Activated naive CD8-positive, alpha-beta T cell treated with anti-CD3 and anti-CD28 coated beads for 36 hours (primary cell): ENCODE data around the gene IRF7. TPM values are rescaled to one million over a fixed set of nuclear protein-coding genes. Genes with fewer than 3 reads are reported as not detected.
A peak's percentile ranks its signal among the peaks of the same experiment; 100 is the strongest.
"Not testable (repeated sequence)": the region's sequence is repeated elsewhere in the genome, so short reads cannot be mapped to it uniquely, and the experiment has no call there.

Experiments
- DNase-seq: peaks from one replicate; pipeline ENCODE4 v3.0.0; 2021
- H3K27ac Mint-ChIP-seq: one replicate; pipeline ENCODE4 v1.8.0; 2022; ENCODE audit warnings: mild to moderate bottlenecking, moderate library complexity, mixed read lengths
- H3K27me3 Mint-ChIP-seq: one replicate; pipeline ENCODE4 v1.8.0; 2022; ENCODE audit warnings: mild to moderate bottlenecking, mixed read lengths
- H3K36me3 Mint-ChIP-seq: one replicate; pipeline ENCODE4 v1.8.0; 2021; ENCODE audit warnings: mild to moderate bottlenecking, mixed read lengths
- H3K4me1 Mint-ChIP-seq: one replicate; pipeline ENCODE4 v1.8.0; 2021; ENCODE audit warnings: mixed read lengths
- H3K4me3 Mint-ChIP-seq: one replicate; pipeline ENCODE4 v1.8.0; 2022; ENCODE audit warnings: mild to moderate bottlenecking, moderate library complexity, mixed read lengths
- H3K9me3 Mint-ChIP-seq: one replicate; pipeline ENCODE4 v1.8.0; 2022; ENCODE audit warnings: mixed read lengths
- total RNA-seq, 2 experiments: library from RNA; stranded (reverse); gene quantifications; one replicate each; pipeline ENCODE4 v1.2.3, GENCODE V29; 2021

The IRF7 gene
- total RNA-seq, 2 experiments from 2014 or later, result 60.6 to 61.2 TPM

DNA sequence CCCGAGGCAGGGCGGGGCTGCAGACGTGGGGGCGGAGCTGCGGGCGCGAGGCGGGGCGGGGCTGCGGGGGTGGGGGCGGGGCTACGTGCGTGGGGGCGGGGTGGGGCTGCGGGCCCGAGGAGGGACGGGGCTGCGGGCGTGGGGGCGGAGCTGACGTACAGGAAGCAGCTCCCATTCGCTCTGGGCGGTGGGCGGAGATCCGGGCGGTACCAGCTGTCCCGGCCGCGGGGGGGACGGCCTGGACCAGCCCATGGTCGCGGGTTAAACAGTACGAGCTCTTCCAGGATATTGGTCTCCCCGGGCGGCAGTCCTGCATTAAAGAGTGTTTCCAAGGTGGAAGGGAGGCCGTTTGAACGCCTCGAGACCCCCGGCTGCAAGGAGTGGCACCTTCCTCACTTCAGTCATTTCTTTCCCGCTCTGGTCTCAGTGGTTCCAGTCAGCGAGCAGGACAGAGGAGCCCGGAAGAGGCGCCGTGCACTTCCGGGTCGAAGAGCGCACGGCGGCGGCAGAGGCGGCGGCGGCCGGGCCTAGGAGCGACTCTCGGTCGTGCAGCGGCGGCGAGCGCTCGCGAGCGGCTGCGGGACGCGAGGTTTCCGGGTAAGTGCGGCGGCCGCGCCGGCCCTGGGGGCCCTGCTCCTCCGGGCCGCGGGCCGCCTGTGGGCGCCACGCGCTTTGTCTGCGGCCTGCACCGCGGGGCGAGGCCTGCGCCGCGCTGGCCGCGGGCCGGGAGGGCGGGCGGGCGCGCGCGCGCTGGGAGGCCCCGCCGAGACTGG, 39.6 kb downstream of the IRF7 start, which contains the start of gene PHRF1:
TSS of gene PHRF1 (plus strand) at position 475 of the 773 bp plus-strand sequence. CDS start 5,043 bp downstream, outside the sequence.
- peak within 1 kb of the TSS; percentile 97 for H3K4me3 Mint-ChIP-seq
- peak within 1 kb of the TSS; percentile 98 for H3K27ac Mint-ChIP-seq
- H3K27me3 Mint-ChIP-seq, result peaks cover 12% of the 10 kb centered on the region
- peak; percentile 95 for DNase-seq
- H3K4me1 Mint-ChIP-seq, result peaks cover 47% of the 10 kb centered on the region
- H3K9me3 Mint-ChIP-seq, result no peaks in the 10 kb centered on the region
- H3K36me3 Mint-ChIP-seq, result peaks cover 21% of the 10 kb centered on the region

DNA sequence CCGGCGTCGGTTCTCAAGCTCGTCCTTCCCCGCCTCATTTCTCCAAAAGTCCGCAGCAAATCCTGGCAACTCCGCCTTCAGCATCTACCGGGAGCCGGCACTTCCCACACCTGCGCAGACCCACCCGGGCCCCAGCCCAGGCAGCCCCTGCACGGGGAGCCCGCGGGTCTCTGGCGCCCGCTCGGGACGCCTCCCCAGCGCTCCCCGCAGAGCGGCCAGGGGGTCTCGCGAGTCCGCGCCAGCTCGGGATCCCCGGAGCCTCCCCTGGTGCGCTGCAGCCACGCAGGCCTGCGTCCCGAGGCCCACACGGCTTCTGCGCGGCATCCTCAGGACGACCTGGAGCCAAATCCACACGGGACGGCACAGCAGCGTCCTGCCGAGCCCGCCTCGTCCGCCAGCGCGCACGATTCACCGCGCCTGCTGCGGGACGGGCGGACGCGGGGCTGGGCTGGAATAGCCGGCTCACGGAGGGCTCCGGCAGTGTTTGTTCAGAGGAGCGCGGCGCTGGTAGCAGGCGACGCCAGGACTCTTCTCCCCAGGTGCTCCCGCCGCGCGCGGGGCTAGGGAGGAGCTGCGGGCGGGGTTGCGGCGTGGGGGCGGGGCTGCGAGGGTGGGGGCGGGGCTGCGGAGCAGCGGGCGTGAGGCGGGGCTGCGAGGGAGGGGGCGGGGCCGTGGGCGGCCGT, 40.3 kb downstream of the IRF7 start:
- peaks cover 21% of the 10 kb centered on the region for H3K36me3 Mint-ChIP-seq
- peaks cover 12% of the 10 kb centered on the region for H3K27me3 Mint-ChIP-seq
- H3K27ac Mint-ChIP-seq, result peak overlapping the region; percentile 42
- H3K4me1 Mint-ChIP-seq, result peaks cover 43% of the 10 kb centered on the region
- DNase-seq, result no peak
- no peaks in the 10 kb centered on the region for H3K9me3 Mint-ChIP-seq
- peak overlapping the region; percentile 82 for H3K4me3 Mint-ChIP-seq

DNA sequence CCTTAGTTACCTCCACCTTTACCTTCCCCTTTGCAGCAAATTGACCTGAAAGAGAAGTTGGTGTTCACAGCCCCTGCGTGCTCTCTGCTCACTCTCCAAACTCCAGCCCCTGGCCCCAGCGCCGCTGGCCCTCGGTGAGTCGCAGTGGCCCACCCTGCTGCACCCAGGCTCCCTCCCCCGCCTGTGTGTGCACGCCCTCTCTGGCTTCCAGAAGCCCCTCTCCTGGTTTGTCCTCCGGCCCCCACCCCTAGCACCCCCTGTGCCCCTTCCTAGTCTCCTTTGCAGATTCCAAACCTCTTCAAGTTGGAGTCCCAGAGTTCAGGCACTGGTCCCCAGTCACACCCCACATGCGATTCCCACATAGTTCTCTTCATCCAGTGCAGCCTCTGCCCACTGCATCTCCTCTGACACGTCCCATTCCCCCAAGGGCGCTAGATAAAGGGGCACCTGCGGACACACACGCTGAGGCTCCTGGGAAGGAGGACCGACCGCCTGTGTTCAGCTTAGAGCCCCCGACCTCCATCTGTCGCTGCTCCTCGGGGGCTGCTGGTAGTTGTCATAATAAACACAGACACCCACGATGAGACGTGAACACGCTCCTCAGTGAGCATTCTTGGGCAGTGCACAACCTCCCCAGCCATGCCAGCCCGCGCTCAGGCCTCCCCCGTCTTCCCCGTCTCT, 41.0 kb downstream of the IRF7 start:
- no peaks in the 10 kb centered on the region for H3K9me3 Mint-ChIP-seq
- peaks cover 12% of the 10 kb centered on the region for H3K27me3 Mint-ChIP-seq
- H3K27ac Mint-ChIP-seq, result no peak overlapping the region
- DNase-seq, result no peak
- peaks cover 20% of the 10 kb centered on the region for H3K36me3 Mint-ChIP-seq
- peak overlapping the region; percentile 82 for H3K4me3 Mint-ChIP-seq
- H3K4me1 Mint-ChIP-seq, result peaks cover 36% of the 10 kb centered on the region

DNA sequence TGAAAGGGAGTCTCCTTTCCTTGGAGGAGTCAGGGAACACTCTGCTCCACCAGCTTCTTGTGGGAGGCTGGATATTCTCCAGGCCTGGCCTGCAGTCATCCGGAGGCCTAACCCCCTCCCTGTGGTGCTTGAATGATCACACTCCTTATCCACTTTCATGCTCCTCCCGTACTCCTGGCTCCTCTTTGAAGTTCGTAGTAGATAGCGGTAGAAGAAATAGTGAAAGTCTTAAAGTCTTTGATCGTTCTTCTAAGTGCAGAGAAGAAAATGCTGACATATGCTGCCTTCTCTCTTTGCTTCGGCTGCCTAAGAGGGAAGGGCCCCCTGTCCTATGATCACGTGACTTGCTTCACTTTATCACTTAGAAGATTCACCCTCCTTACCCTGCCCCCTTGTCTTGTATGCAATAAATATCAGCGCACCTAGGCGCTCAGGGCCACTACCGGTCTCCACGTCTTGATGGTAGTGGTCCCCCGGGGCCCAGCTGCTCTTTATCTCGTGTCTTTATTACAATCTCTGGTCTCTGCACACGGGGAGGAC, 41.6 kb downstream of the IRF7 start:
- Mint-ChIP-seq H3K4me1 (peaks cover 29% of the 10 kb centered on the region), H3K36me3 (peaks cover 20% of the 10 kb centered on the region), H3K27me3 (peaks cover 12% of the 10 kb centered on the region), H3K4me3 (peak overlapping the region; percentile 82)
- not testable (repeated sequence) for DNase-seq, H3K27ac Mint-ChIP-seq, H3K9me3 Mint-ChIP-seq

DNA sequence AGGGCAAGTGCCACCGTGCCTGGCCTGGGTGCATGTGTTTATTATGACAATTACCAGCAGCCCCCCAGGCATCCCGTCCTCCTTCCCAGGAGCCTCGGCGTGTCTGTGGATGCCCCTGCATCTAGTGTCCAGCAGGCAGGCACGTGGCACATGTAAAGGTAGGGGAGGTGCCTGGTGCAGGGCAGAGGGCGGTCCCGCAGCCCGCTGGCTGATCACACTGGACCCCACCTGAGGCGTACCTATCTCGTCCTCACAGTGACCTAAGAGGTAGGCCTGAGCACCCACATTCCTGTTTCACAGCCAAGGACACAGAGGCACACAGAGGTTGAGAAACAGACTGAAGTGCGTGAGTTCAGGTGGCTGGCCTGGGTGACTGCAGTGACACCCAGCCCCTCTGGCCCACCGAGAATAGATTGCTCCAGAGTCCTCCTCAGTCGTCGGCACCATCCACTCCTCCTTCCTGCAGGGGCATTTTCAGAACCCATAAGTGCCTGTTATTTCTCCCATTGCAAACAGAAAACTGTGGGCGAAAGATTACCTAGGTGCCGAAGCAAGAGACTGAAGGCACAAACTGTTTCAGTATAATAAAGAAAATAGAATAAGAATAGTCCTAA, 42.5 kb downstream of the IRF7 start:
- Mint-ChIP-seq H3K4me1 (peaks cover 21% of the 10 kb centered on the region), H3K4me3 (no peak overlapping the region), H3K9me3 (no peaks in the 10 kb centered on the region), H3K36me3 (peaks cover 13% of the 10 kb centered on the region), H3K27ac (no peak overlapping the region), H3K27me3 (peaks cover 12% of the 10 kb centered on the region)
- DNase-seq, result no peak

DNA sequence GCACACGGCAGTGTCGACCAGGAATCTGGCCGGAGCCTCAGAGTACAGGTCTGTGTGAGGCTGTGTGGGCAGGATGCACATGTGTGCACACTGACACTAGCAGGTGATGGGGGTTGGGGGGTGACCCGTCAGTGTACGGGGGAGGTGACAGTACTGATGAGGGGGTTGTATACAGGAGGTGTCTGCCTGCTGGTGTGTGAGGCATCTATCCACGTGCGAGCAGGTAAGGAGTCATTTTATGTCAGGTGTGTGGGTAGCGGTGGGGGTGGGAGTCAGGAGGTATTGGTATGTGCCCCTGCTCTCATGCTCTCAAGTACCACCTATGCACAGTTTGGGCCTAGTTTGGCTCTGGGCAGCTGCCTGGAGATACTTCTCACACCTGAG, 44.0 kb downstream of the IRF7 start:
- Mint-ChIP-seq H3K27ac (no peak overlapping the region), H3K4me3 (no peak overlapping the region), H3K4me1 (peaks cover 13% of the 10 kb centered on the region), H3K27me3 (peaks cover 12% of the 10 kb centered on the region), H3K9me3 (no peaks in the 10 kb centered on the region), H3K36me3 (peaks cover 5% of the 10 kb centered on the region)
- no peak for DNase-seq

DNA sequence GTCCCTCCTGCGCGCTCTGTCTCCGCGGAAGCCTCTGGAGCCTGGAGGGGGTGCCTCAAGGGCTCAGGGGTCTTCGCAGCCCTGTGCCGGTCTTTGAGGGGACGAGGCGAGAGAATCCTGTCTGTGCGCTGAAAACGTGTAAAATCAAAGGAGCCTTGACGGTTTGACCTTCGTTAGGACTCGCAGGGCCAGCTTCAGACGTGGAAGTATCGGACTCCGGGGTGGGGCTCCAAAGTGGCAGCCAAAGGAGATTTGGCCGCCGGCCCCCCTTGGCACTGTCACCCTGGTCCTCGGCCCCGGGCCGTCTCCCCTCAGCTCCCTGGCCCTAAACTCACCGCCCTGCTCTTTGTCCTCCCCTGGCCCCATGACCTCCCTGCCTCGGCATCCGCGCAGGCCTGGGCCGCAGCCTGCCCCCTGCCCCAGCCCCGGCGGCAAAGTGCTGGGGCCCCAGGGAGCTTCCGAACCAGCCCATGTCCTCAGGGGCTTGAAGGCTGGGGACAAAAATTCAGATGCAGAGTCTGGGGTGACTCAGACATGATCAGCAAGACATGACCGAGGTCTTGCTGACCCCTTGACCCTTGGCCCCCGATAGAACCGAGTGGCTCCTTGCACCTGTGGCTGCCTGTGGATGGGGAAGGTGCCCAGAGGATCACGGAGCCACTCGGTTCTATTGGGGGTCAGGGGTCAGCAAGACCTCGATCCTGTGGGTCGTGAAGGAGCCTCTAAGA, 46.4 kb downstream of the IRF7 start:
- H3K4me3 Mint-ChIP-seq, result peak overlapping the region; percentile 79
- H3K9me3 Mint-ChIP-seq, result no peaks in the 10 kb centered on the region
- peak overlapping the region; percentile 65 for H3K27ac Mint-ChIP-seq
- peaks cover 2% of the 10 kb centered on the region for H3K27me3 Mint-ChIP-seq
- H3K36me3 Mint-ChIP-seq, result peaks cover 5% of the 10 kb centered on the region
- peaks cover 4% of the 10 kb centered on the region for H3K4me1 Mint-ChIP-seq
- DNase-seq, result no peak

DNA sequence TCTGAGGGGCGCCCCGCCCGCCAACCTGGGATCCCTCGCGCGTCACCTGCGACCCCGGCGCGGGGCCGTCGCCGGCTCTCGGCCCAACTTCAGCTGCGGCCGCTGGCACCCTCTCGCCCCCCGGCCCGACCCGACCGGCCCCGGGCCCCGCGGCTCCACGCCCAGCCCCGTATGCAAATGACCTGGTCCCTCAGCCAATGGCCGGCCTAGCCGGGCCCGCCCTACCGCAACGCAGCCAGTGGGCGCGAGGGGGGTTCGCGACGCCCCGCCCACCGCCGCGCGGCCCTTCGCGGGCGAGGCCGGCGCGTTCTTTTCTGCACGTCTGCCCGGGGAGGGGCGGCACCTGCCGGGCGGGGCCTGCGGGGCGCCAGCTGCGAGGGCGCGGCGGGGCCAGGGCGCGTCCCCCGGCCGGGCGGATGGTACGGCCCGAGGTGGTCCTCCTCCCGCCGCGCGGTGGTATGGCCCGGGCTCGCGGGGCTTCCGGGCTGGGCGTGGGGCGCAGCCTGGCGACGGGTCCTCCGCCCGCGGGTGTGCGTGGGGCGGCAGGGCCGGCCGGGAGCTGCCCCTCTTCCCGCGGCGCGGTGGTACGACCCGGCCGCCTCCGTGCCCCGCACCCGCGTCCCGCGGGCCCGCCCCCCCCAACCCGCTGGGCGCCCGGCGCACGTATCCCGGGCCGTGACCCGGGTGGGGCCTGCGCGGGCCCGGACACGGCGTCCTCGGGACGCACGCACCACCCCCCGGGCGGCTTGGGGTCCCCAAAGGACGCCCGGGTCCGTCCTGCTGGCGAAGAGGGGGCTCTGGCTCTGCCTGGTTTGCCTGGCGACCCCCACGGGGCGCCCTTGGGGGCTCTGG, 47.2 kb downstream of the IRF7 start:
- peak overlapping the region; percentile 79 for H3K4me3 Mint-ChIP-seq
- peak overlapping the region; percentile 65 for H3K27ac Mint-ChIP-seq
- H3K27me3 Mint-ChIP-seq, result no peaks in the 10 kb centered on the region
- peak; percentile 99 for DNase-seq
- H3K36me3 Mint-ChIP-seq, result peaks cover 5% of the 10 kb centered on the region
- no peaks in the 10 kb centered on the region for H3K9me3 Mint-ChIP-seq
- H3K4me1 Mint-ChIP-seq, result no peaks in the 10 kb centered on the region

DNA sequence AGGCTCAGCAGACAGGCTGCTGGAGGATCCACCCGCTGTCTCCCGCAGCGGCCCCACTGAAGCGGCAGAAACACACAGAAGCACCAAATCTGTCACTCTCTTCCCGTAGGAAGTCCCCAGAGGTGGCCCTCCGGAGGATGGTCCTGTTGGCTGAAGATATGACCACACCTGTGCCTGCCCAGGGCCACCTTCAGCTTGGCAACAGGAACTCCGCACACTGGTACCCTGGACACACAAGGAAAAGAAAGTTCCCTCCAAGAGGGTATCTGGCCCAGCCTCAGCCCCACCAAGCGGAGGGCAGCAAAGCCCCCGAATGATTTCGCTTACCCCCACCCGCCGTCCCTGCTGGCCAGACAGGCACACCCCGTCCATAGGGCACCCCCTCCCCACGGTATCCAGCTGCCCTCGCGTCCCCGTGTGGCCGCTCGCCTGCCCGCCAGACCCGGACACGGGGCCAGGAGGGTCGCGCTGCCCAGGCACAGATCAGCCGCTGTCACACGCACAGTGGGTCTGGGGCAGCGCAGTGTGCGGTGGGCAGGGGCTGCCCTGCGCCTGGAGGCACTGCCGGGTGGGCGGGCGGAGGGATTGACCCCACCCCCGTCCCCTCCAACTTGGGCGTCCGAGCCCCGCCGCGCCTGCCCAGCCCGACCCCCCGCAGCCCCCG, 48.0 kb downstream of the IRF7 start:
- Mint-ChIP-seq H3K4me1 (no peaks in the 10 kb centered on the region), H3K9me3 (no peaks in the 10 kb centered on the region), H3K4me3 (peak overlapping the region; percentile 88), H3K36me3 (peaks cover 5% of the 10 kb centered on the region), H3K27ac (no peak overlapping the region), H3K27me3 (no peaks in the 10 kb centered on the region)
- no peak for DNase-seq

DNA sequence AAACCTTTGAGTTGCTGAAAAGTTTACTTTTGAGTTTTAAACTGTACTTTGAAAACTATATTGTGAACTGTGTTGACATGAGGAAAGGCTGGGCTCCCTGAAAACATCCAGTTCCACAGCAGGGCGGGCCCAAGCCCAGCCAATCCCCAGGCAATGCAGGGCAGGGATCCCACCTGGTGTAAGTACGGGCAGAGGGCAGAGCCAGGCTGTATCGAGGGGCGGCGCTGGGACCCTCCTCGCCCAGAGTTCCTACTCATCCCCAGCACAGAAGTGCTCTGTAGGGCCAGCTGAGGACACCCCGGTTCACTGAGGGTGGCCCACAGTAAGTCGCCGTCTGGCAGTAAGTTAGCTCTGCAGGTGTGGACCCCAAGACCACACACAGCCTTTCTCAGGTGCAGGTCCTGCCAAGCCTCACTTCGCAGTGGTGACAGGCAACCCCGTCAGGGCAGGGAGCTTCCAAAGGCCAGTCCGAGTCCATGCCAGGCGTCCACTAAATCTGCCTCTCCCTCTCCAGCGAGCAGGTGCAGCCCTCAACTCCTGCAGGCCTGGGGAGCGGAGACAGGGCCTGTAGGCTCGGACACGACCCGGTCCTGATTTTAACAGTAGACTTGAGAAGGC, 48.6 kb downstream of the IRF7 start:
- Mint-ChIP-seq H3K9me3 (no peaks in the 10 kb centered on the region), H3K27ac (no peak overlapping the region), H3K4me1 (no peaks in the 10 kb centered on the region), H3K4me3 (peak overlapping the region; percentile 88), H3K36me3 (peaks cover 5% of the 10 kb centered on the region), H3K27me3 (no peaks in the 10 kb centered on the region)
- no peak for DNase-seq

DNA sequence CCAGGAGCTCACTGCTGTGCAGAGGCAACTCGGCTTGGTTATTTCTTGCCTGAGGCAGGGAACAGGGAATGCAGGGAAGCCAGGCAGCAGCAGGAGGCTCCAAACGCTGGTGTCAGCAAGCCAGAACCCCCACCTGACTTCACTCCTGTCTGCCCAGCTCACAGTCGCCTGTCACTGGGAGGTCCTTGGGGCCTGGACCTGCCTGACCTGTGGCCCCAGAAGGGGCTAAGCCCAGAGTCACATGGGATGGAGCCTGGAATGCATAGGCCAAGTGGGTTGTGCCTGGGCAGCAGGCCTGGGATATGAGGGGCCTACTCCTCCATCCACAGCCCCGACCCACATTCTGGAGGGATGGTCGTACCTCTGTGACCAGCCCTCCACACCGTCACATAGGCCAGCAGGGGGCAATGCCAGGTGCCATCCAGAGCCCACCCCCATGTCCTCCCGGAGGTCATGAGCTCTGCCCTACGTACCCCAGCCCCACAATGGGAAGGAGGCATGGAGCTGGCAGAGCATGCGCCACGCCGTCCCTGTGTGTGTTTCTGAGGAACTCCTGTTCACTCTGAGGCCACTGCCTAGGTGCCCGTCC, 49.7 kb downstream of the IRF7 start:
- no peaks in the 10 kb centered on the region for H3K27me3 Mint-ChIP-seq
- no peak overlapping the region for H3K27ac Mint-ChIP-seq
- H3K36me3 Mint-ChIP-seq, result peaks cover 5% of the 10 kb centered on the region
- DNase-seq, result no peak
- H3K4me3 Mint-ChIP-seq, result no peak overlapping the region
- peaks cover 4% of the 10 kb centered on the region for H3K4me1 Mint-ChIP-seq
- no peaks in the 10 kb centered on the region for H3K9me3 Mint-ChIP-seq

DNA sequence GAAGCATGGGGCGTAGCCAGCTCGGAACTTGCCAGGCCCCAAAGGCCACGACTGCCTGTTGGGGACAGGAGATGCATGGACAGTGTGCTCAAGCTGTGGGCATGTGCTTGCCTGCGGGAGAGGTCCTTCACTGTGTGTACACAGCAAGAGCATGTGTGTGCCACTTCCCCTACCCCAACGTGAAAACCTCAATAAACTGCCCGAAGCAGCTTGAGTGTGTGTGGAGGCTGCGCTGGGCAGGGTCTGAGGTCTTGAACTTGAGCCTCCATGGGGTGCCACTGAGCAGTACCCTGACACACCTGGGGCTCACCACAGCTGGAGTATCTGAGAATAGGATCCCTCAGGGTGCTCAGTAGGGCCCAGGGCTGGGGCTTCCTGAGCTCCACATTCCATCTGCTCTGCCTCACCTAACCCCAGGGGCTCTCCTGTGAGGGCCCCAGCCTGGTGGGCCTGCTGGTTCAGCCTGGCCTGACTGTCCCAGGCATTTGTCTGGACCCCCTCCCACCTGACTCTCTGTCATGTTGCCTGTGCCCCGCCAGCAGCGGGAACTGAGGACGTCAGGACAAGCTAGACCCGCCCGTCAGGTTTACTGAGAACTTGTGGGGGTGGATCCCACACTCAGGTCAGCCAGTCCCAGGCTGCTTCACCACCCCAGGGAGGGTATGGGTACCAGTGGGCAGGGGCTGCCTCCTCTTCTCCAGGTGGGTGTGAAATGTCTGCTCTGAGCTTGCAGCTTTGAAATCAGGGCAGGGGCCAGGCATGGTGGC, 51.8 kb downstream of the IRF7 start:
- DNase-seq, result no peak
- Mint-ChIP-seq H3K4me1 (peaks cover 9% of the 10 kb centered on the region), H3K27ac (no peak overlapping the region)

More for the DNA sequence above, 51.8 kb downstream of the IRF7 start:
- Mint-ChIP-seq H3K36me3 (peaks cover 5% of the 10 kb centered on the region), H3K27me3 (no peaks in the 10 kb centered on the region), H3K4me3 (no peak overlapping the region), H3K9me3 (no peaks in the 10 kb centered on the region)
